AML-193 (cell line): ENCODE data around the gene GGTLC2.
"Not testable (repeated sequence)": the region's sequence is repeated elsewhere in the genome, so short reads cannot be mapped to it uniquely, and the experiment has no call there.

ENCODE experiments used
- DNase-seq, 2 experiments: peaks; one replicate each; lab custom pipeline; 2025; lab: John Stamatoyannopoulos, UW

The GGTLC2 gene

DNA sequence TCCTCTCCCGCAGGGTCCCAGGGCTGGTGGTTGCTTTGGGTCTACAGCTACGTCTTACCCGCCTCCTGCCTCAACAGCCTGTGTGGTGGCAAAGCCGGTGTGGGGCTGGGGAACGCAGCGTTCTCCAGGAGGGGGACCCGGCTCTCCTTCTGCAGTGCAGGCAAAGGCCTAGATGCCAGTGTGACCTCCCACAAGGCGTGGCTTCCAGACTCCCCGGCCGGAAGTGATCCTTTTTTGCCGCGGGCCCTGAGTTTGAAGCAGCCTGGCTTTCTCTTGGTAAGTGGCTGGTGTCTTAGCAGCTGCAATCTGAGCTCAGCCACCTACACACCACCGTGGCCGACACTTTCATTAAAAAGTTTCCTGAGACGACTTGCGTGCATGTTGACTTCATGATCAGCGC, 6.1 kb upstream of the GGTLC2 start:
- not testable (repeated sequence) for DNase-seq

DNA sequence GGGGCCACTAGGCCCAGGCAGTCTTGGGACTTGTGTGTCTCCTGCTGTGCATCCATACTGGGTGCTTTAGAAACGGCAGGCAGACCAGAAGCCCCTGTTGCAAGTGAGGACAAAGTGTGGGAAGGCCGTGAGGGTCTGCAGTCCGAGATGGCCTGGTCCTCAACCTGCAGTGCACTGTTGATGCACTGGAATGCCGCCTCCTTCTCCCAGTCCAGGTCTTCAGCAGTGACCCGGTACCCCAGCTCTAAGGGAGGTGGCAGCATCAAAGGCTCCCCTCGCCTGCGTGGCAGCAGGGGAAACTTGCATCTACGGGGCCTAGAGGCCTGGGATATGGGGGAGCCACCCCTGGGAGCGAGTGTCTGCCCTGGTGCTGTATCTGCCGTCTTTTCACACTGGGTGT, 2.2 kb upstream of the GGTLC2 start:
- DNase-seq: not testable (repeated sequence)

GRCh38 chr22:22645969-22646368, 1.6 kb downstream of the GGTLC2 start:
- not testable (repeated sequence) for DNase-seq

DNA sequence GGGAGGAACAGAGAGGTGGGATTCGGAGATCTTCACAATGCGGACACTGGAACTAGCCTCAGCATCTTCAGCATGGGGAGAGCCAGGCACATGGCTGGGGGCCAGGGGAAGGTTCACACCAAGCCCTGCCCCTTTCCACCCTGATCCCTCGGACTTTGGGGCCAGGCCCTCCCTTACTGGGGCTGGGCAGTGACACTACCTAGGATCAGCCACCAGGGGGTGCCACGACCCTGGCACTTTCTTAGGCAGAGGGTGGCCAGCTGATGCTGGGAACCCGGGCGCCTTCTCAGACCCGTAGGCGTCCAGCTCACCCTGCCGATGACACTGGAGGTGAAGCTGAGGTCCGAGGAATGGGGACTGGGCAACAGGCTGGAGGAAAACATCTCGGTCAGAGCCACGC, 3.5 kb downstream of the GGTLC2 start:
- DNase-seq: not testable (repeated sequence)

GRCh38 chr22:22648863-22649536, 4.6 kb downstream of the GGTLC2 start:
- not testable (repeated sequence) for DNase-seq

DNA sequence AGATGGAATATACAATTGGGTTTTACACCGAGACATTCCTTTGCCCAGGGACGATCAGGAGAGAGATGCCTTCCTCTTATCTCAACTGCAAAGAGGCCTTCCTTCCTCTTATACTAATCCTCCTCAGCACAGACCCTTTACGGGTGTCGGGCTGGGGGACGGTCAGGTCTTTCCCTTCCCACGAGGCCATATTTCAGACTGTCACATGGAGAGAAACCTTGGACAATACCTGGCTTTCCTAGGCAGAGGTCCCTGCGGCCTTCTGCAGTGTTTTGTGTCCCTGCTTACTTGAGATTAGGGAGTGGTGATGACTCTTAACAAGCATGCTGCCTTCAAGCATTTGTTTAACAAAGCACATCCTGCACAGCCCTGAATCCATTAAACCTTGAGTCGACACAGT, 5.3 kb downstream of the GGTLC2 start:
- DNase-seq: not testable (repeated sequence)

DNA sequence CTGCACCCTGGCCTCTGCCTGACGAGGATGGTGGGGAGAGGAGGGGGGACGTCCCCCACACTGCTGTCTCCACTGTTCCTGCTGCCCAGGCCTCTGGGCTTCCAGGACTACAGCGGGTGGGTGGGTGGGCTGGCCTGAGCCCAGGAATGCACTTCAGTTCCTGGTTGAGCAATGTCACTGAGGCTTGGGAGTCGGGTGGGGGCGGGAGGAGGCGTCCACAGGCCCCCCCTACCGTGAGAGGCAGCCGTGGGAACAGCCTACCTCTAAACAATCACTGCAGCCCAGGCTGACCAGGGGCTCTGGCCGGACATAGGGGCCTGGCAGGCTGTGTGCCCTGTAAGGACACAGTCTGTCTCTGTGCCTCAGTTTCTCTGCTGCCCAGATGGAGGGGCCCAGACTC, 6.0 kb downstream of the GGTLC2 start:
- not testable (repeated sequence) for DNase-seq

DNA sequence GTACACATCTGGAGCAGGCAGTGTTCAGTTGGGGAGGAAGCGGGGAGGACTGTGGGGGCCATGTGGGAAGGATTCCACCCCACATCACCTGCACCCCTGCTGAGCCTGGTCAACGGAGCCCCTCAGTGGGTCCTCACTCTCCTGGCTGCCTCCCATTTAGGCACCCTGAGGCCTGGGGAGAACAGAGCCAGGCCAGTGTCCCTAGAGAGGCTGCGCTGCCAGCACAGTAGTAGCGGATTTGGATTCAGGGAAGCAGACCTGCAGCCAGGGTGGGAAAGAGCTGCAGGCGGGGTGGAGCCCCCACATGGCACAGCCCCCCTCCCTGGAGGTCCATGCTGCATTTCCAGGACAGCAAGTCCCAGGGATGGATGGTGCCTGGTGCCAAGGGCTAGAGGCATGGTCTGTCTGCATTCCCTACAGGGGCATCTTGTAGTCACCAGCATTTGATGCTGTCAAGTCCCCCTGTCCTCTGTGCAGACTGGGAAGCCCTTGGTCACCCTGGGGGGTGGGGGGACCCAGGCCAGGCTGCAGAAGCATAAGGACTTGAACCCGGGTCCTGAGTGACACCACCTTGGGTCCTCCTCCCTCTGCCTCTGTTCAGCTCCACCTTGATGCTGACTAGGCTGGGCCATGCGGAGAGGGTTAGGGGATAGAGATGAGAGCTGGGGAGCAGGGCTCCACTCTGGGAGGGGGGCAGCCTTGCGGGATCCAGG, 6.5 kb downstream of the GGTLC2 start:
- not testable (repeated sequence) for DNase-seq

DNA sequence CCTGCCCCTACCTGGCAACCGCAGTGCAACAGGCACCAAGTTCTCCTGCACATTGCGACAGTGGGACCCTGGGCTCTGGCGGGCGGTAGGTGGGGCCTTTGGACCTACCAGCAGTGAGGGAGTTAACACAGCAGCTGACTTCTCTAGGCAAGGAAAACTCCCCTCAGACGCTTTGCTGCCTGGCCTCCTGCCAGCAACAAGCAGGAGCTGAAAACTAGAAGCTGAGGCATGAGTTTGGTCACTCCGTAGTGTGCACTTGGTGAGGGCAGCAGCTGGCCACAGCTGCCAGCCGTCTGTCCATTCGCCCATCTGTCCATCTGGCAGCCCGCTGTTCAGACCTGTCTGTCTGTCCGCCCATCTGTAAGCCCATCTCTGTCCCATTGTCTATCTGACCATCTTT, 7.2 kb downstream of the GGTLC2 start:
- not testable (repeated sequence) for DNase-seq

DNA sequence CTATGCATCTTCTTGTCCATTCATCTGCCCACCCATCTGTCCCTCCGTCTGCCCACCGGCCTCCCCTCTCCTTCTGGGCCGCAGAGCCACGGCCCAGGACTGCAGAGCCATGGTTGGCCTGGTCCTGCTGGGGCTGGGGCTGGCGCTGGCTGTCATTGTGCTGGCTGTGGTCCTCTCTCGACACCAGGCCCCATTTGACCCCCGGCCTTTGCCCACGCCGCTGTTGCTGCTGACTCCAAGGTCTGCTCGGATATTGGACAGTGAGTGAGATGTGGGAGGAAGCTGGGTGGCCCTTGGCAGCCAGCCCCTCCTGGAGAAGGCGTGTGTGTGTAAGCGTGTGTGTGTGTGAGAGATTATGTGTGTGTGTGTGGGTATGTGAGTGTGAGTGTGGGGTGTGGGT, 7.7 kb downstream of the GGTLC2 start:
- DNase-seq: not testable (repeated sequence)

DNA sequence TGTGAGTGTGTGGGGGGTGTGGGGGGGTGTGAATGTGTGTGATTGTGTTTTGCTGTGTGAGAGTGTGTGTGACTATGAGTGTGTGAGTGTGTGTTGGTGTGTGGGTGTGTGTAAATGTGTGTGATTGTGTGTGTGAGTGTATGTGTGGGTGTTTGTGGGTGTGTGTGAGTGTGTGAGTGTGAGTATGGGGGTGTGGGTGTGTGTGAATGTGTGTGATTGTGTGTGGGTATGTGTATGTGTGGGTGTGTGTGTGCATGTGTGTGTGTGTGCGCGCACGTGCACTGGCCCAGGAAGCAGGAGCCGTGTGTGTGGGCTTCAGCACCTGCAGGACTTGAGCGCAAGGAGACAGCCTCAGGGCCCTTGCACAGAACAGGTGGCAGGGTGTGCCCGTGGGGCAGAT, 8.2 kb downstream of the GGTLC2 start:
- not testable (repeated sequence) for DNase-seq

GRCh38 chr22:22653677-22654381, 9.4 kb downstream of the GGTLC2 start:
- not testable (repeated sequence) for DNase-seq

DNA sequence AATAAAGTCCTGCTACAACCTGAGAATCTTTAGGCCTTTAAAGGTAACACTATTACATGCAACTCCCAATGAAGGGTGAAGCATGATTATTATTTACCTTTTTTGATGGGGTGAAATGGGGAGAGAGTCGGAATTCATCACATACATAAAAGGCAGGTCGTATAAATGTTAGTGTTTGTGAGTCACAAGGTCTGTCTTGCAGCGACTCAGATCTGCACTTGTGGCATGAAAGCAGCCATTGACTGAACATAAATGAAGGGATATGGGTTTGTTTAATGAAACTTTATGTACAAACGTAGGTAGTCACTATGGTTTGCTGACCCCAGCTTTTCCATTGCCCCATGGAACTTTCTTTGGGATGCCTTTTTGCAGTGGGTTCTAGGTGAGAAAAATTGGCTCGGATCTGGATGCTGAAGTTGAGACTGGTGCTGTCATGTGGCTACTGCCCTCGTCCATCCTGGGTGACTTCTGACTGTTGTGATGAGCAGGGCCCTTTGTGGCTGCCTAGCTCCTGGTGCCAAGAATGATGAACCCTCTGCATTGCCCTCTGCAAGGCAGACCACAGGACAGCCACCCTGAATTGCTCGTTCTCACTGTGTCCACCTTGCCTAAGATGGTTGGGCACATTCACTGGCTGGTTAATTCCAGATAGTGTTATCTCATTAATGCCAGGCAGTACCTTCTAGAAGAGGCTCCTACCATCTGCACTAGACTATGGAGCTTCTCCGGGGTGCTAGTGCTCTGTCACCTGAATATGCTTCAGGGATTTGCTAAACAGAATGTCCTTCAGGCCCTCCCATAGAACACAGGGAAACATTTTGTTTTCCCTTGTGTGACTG, 11.3 kb downstream of the GGTLC2 start:
- DNase-seq: no peak

GRCh38 chr22:22657712-22658111, 13.3 kb downstream of the GGTLC2 start:
- DNase-seq: no peak

- no peak for DNase-seq
Measured at GRCh38 chr22:22661275-22661674, 16.9 kb downstream of the GGTLC2 start.

DNA sequence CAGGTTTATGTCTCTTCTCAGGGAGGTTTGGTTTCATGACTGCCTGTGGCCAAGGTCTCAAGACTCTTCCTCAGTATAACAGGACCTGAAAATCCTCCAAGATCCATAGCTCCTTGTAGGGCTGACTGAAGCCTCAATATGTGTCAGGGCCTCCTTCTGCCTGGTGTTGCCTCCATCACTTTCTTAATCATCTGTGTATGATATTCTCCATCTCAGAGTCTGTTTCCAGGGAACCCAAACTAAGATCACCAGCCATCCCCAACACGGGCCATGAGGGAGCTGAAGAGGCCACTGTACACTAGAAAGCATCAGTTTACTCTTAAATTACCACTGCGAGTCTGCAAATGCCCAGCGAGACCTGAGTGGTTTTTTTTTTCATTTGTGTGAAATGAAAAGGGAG, 17.7 kb downstream of the GGTLC2 start:
- DNase-seq: no peak

GRCh38 chr22:22663861-22664800, 19.7 kb downstream of the GGTLC2 start:
- no peak for DNase-seq

- peak; percentile 15 for DNase-seq
Measured at GRCh38 chr22:22666307-22667091, 22.1 kb downstream of the GGTLC2 start.

GRCh38 chr22:22667966-22668880, 23.8 kb downstream of the GGTLC2 start:
- DNase-seq: no peak
